B cell (primary cell): ENCODE measurements around the gene CHST10. TPM values are rescaled to one million over a fixed set of nuclear protein-coding genes. Genes with fewer than 3 reads are reported as not detected.

Source experiments
- ATAC-seq: fragments of 200-7000 bp; cut with Tn5 transposase; one replicate; pipeline ENCODE4 v1.10.0; 2021; ENCODE audit warnings: low read depth, mild to moderate bottlenecking, moderate number of reproducible peaks, moderate library complexity
- CTCF ChIA-PET: fragments of 350-600 bp; sonication (Branson Sonifier 250); formaldehyde crosslinking; loops from one replicate; lab custom pipeline; 2021; ENCODE audit warnings: antibody characterized with exemption, inconsistent platforms; lab: Charles Lee
- POLR2A ChIA-PET: fragments of 350-600 bp; sonication (Branson Sonifier 250); formaldehyde crosslinking; loops from one replicate; lab custom pipeline; 2021; ENCODE audit warnings: antibody characterized with exemption; lab: Charles Lee
- DNase-seq: peaks from one replicate; pipeline ENCODE4 v3.0.0; 2013
- H2AFZ ChIP-seq: 2 replicates; pipeline ENCODE4 v1.6.1; 2012; ENCODE audit warnings: mild to moderate bottlenecking, low read depth, low read length; ENCODE audit not compliant: insufficient read depth, poor library complexity, severe bottlenecking
- H3K27ac ChIP-seq, 2 donors: 1 replicate in 1 of 2; 2 replicates in 1 of 2; pipeline ENCODE4 v1.5.1; 2012 to 2013; ENCODE audit warnings: low read length in 2 of 2, mild to moderate bottlenecking in 2 of 2, moderate library complexity in 1 of 2
- H3K27me3 ChIP-seq, 4 experiments: fragments of 200-600 bp in 1 of 4; sonication (generic) in 1 of 4; replicated peaks in 1 of 4; 1 replicate in 2 of 4; 2 replicates in 2 of 4; pipeline versions ENCODE4 v1.6.1 to v1.7.0; 2013 to 2016; ENCODE audit warnings: low read length in 3 of 4, mild to moderate bottlenecking in 2 of 4, mixed read lengths in 1 of 4, moderate library complexity in 1 of 4; ENCODE audit not compliant: insufficient read depth in 4 of 4, control insufficient read depth in 3 of 4; ENCODE audit errors: control extremely low read depth in 1 of 4
- H3K36me3 ChIP-seq, 2 experiments: replicated peaks in 1 of 2; 1 replicate in 1 of 2; 2 replicates in 1 of 2; pipeline versions ENCODE4 v1.6.1 to v1.7.1; 2013; ENCODE audit warnings: low read length in 1 of 2; ENCODE audit not compliant: insufficient read depth in 2 of 2, control insufficient read depth in 1 of 2; ENCODE audit errors: control extremely low read depth in 1 of 2, extremely low read depth in 1 of 2
- H3K4me1 ChIP-seq, 2 donors: fragments of 200-600 bp in 1 of 2; sonication (generic) in 1 of 2; 1 replicate in 1 of 2; 2 replicates in 1 of 2; pipeline versions ENCODE4 v1.5.1 to v1.6.1; 2013 to 2017; ENCODE audit warnings: low read length in 2 of 2; ENCODE audit not compliant: control insufficient read depth in 2 of 2, insufficient read depth in 2 of 2
- H3K4me2 ChIP-seq: replicated peaks from 2 replicates; pipeline ENCODE3; 2012; ENCODE audit warnings: mild to moderate bottlenecking, low read depth, low read length; ENCODE audit not compliant: poor library complexity, severe bottlenecking
- H3K4me3 ChIP-seq, 5 experiments: fragments of 200-600 bp in 1 of 5; sonication (generic) in 1 of 5; 1 replicate in 3 of 5; 2 replicates in 2 of 5; pipeline versions ENCODE4 v1.5.1 to v1.7.0; 2011 to 2016; ENCODE audit warnings: low read length in 4 of 5, mild to moderate bottlenecking in 4 of 5, low read depth in 2 of 5, control low read depth in 1 of 5, moderate library complexity in 1 of 5; ENCODE audit not compliant: insufficient read depth in 1 of 5; ENCODE audit errors: control extremely low read depth in 1 of 5, extremely low read depth in 1 of 5
- H3K79me2 ChIP-seq: fragments of 200-600 bp; sonication (generic); one replicate; pipeline ENCODE4 v1.6.0; 2016; ENCODE audit warnings: low read length; ENCODE audit not compliant: control insufficient read depth, insufficient read depth
- H3K9ac ChIP-seq: fragments of 200-600 bp; sonication (generic); 2 replicates; pipeline ENCODE4 v1.6.1; 2017; ENCODE audit warnings: mild to moderate bottlenecking, low read length, moderate library complexity
- H3K9me3 ChIP-seq, 3 donors: one replicate each; pipeline versions ENCODE4 v1.6.1 to v1.7.1; 2013; ENCODE audit warnings: low read length in 2 of 3; ENCODE audit not compliant: control insufficient read depth in 2 of 3, insufficient read depth in 1 of 3; ENCODE audit errors: control extremely low read depth in 1 of 3
- H4K20me1 ChIP-seq: 2 replicates; pipeline ENCODE4 v1.6.0; 2012; ENCODE audit warnings: mild to moderate bottlenecking, low read length; ENCODE audit not compliant: insufficient read depth, control insufficient read depth, poor library complexity, severe bottlenecking
- H3K27ac Mint-ChIP-seq: one replicate; pipeline ENCODE4 v1.8.0; 2021; ENCODE audit warnings: mixed read lengths
- H3K27me3 Mint-ChIP-seq: one replicate; pipeline ENCODE4 v1.8.0; 2021; ENCODE audit warnings: mixed read lengths
- H3K4me1 Mint-ChIP-seq: one replicate; pipeline ENCODE4 v1.8.0; 2021; ENCODE audit warnings: mixed read lengths
- H3K4me3 Mint-ChIP-seq: one replicate; pipeline ENCODE4 v1.8.0; 2021; ENCODE audit warnings: mixed read lengths
- H3K9me3 Mint-ChIP-seq: one replicate; pipeline ENCODE4 v1.8.0; 2022; ENCODE audit warnings: mixed read lengths; ENCODE audit not compliant: insufficient read depth
- EZH2 ChIP-seq: IDR thresholded peaks from 2 replicates; pipeline ENCODE4 v1.6.1; 2012; ENCODE audit warnings: borderline replicate concordance, low read depth, mild to moderate bottlenecking, moderate library complexity, low read length; ENCODE audit not compliant: insufficient read depth, poor library complexity, severe bottlenecking
- WGBS: methylation state at CpG from one replicate; pipeline ENCODE4 v1.1.5; 2013; ENCODE audit warnings: missing lambda C conversion rate; ENCODE audit not compliant: insufficient coverage; 5-methylcytosine and 5-hydroxymethylcytosine counted together
- intact Hi-C: fragments of 100-400 bp; cut with micrococcal nuclease; formaldehyde crosslinking; loops from one replicate; pipeline ENCODE4 v1.10.0; 2022
- polyA plus RNA-seq: library from polyadenylated mRNA; depleted of rRNA; stranded (reverse); fragments of >200 nt; gene quantifications from 2 replicates; pipeline ENCODE4 v1.2.3, GENCODE V29; 2012
- total RNA-seq, 2 donors: library from RNA; stranded (reverse); fragments of 120-200 nt in 1 of 2; gene quantifications; 1 replicate in 1 of 2; 2 replicates in 1 of 2; pipeline versions ENCODE4 v1.2.3 to v1.2.4, GENCODE V29; 2013 to 2022
- TF ChIP-seq, protein P1 (sequence below): fragments of 200-600 bp; IDR thresholded peaks from one replicate; pipeline ENCODE4 v1.8.0; 2022; ENCODE audit warnings: antibody characterized with exemption, mild to moderate bottlenecking

Gene CHST10
- total and polyA plus RNA-seq, 2 donors (not counting 1 experiment from before 2014, with no cell fraction given): 5.2 to 9.9 TPM

DNA sequence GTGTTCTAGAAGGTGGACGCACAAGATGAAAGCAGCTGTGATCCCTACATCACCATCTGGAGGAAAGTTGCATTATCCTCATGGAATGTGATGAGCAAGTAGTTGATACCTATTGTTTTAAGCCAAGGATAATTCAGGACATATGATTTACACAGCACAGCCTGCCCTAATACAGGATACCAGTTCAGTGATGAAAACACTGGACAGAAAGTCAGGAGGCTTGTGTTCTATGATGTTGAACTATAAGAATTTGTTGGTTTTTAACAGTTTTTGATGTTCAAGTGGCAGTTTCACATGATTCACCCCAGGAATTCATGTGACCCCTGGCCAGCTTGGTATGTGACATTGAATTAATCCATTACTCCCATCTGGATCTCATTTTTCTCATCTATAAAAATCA, 6.2 kb upstream of the CHST10 start:
- WGBS: no CpG with 5 or more reads among the region's 1 CpG
- CTCF ChIA-PET: no interaction called here
- no peaks in the 10 kb centered on the region for H4K20me1 ChIP-seq
- H3K27ac Mint-ChIP-seq: no peak overlapping the region
- H2AFZ ChIP-seq: no peak overlapping the region
- ATAC-seq: no peak
- no peak overlapping the region for H3K4me3 ChIP-seq
- no peaks in the 10 kb centered on the region for H3K9me3 Mint-ChIP-seq
- H3K9me3 ChIP-seq: no peaks in the 10 kb centered on the region
- TF ChIP-seq, protein P1, sequence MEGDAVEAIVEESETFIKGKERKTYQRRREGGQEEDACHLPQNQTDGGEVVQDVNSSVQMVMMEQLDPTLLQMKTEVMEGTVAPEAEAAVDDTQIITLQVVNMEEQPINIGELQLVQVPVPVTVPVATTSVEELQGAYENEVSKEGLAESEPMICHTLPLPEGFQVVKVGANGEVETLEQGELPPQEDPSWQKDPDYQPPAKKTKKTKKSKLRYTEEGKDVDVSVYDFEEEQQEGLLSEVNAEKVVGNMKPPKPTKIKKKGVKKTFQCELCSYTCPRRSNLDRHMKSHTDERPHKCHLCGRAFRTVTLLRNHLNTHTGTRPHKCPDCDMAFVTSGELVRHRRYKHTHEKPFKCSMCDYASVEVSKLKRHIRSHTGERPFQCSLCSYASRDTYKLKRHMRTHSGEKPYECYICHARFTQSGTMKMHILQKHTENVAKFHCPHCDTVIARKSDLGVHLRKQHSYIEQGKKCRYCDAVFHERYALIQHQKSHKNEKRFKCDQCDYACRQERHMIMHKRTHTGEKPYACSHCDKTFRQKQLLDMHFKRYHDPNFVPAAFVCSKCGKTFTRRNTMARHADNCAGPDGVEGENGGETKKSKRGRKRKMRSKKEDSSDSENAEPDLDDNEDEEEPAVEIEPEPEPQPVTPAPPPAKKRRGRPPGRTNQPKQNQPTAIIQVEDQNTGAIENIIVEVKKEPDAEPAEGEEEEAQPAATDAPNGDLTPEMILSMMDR: no peak
- no peak for TF ChIP-seq EZH2
- H3K4me1 ChIP-seq: no peaks in the 10 kb centered on the region
- DNase-seq: no peak
- H3K4me1 Mint-ChIP-seq: peaks cover 5% of the 10 kb centered on the region
- H3K9ac ChIP-seq: no peak overlapping the region
- no peaks in the 10 kb centered on the region for H3K27me3 ChIP-seq
- no peak overlapping the region for H3K27ac ChIP-seq
- no peaks in the 10 kb centered on the region for H3K36me3 ChIP-seq
- H3K4me3 Mint-ChIP-seq: no peak overlapping the region
- no peaks in the 10 kb centered on the region for H3K79me2 ChIP-seq
- POLR2A ChIA-PET: no interaction called here
- H3K27me3 Mint-ChIP-seq: peaks cover 6% of the 10 kb centered on the region
- no peak overlapping the region for H3K4me2 ChIP-seq
- intact Hi-C loops: no loop called here

DNA sequence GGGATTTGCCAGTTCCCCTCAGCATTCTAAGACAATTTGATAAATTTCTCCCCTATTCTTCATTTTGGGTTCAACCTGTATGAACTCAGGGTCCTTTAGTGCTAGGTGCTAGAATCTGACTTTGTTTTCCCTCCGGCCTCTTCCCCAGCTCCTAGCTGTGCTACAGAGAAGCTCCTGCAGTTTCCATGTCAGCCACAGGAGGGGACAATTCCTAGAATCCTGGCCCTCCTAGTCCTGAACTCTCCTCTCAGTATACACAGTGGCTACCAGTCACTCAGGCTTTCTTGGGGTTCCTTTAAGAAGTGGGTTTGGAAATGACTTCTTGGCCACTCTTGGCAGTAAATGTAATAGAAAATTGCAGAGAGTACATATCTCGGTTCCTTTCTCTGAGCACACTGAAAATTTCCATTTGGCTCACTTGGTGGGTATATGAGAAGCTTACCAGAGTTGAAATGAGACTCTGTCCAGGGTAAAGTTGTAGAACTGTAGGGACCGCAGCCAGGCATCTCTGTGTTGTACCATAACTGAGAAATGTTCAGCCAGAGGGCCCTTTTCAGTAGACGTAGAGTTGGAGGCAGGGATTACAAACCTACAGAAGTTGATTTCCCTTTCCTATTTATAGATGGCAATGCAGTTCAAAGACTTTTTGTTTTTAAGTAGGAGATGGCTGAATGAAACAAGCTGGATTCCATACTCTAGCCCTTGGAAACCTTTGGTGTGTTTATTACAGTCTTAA, 5.0 kb upstream of the CHST10 start:
- intact Hi-C loops: no loop called here
- CTCF ChIA-PET: no interaction called here

More for the DNA sequence above, 5.0 kb upstream of the CHST10 start:
- 81% methylated on average over 2 of the region's 4 CpGs for WGBS
- ATAC-seq (no peak), DNase-seq (no peak)
- H3K4me1 ChIP-seq: peaks cover 4% of the 10 kb centered on the region in 2 donors
- H3K9me3 Mint-ChIP-seq: no peaks in the 10 kb centered on the region
- H3K9ac ChIP-seq: no peak overlapping the region
- no peak overlapping the region for H3K27ac Mint-ChIP-seq
- H3K79me2 ChIP-seq: no peaks in the 10 kb centered on the region
- POLR2A ChIA-PET: interaction anchor here (0.7 kb wide), 1 partner anchor 14 kb away, joined by 4 read pairs; no protein-coding TSS in a partner anchor
- TF ChIP-seq, protein P1: no peak
- no peak for TF ChIP-seq EZH2
- H3K27me3 Mint-ChIP-seq: peaks cover 2% of the 10 kb centered on the region
- no peak overlapping the region for H3K27ac ChIP-seq
- no peaks in the 10 kb centered on the region for H3K36me3 ChIP-seq
- H3K27me3 ChIP-seq: no peaks in the 10 kb centered on the region
- no peak overlapping the region for H2AFZ ChIP-seq
- H3K9me3 ChIP-seq: no peaks in the 10 kb centered on the region
- H3K4me1 Mint-ChIP-seq: peaks cover 5% of the 10 kb centered on the region
- no peaks in the 10 kb centered on the region for H4K20me1 ChIP-seq
- H3K4me2 ChIP-seq: no peak overlapping the region
- no peak overlapping the region for H3K4me3 ChIP-seq
- H3K4me3 Mint-ChIP-seq: no peak overlapping the region
